ENCODE data around the gene LHFPL6. TPM values are rescaled to one million over a fixed set of nuclear protein-coding genes. Genes with fewer than 3 reads are reported as not detected.

LHFPL6 gene
- total RNA-seq, 1 experiment from 2014 or later: 37.2 TPM

- DNase-seq (ENCODE audit: low read depth): no peak
These were observed 87.7 kb downstream of the LHFPL6 start for GRCh38 chr13:39515224-39515714.

GRCh38 chr13:39512687-39513086, 90.3 kb downstream of the LHFPL6 start:
- no peak for DNase-seq (ENCODE audit: low read depth)

GRCh38 chr13:39510316-39510695, 92.7 kb downstream of the LHFPL6 start:
- no peak for DNase-seq (ENCODE audit: low read depth)

- no peak for DNase-seq (ENCODE audit: low read depth)
These were observed 93.2 kb downstream of the LHFPL6 start for GRCh38 chr13:39509616-39510315.

DNA sequence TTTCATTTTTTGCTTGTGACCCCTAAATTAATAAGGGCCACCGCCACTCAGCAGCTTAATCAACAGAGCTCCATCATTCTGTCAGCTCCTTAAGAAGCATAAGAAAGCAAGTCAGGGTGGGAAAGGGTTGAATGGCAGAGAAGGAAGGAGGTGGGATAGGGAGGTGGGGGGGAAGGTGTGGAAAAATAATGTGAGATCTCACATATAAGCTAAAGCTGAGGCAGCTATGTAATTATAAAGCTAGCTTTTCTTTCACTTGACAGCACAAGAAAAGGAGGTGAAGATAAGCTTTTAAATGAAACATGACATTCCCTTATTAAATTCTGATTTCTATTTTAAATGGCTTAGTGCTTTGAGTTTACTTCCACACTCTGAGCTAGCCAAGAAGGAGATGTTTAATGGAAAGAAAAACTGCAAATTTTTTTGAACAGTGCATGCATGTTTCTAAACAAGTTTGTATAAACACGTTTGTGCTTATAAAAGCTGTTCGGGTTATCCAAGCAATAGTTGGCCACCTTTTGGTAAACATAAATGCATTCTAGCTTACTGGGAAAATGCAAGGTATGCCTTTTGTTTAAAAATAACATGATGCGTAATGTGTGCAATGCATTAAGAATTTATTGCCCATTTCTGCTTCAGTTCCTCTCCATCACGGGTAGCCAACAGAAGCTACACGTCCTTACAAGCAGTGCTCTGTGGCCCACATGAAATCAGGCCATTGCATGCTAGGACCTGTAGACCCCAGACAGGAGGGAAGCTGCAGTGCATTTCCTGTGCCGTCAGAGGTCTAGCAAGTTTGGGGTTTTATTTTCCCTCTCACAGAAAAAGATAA, 96.2 kb downstream of the LHFPL6 start:
- no peak for DNase-seq (ENCODE audit: low read depth)

GRCh38 chr13:39505151-39505550, 97.8 kb downstream of the LHFPL6 start:
- no peak for DNase-seq (ENCODE audit: low read depth)

GRCh38 chr13:39503048-39503447, 99.9 kb downstream of the LHFPL6 start:
- no peak for DNase-seq (ENCODE audit: low read depth)

DNA sequence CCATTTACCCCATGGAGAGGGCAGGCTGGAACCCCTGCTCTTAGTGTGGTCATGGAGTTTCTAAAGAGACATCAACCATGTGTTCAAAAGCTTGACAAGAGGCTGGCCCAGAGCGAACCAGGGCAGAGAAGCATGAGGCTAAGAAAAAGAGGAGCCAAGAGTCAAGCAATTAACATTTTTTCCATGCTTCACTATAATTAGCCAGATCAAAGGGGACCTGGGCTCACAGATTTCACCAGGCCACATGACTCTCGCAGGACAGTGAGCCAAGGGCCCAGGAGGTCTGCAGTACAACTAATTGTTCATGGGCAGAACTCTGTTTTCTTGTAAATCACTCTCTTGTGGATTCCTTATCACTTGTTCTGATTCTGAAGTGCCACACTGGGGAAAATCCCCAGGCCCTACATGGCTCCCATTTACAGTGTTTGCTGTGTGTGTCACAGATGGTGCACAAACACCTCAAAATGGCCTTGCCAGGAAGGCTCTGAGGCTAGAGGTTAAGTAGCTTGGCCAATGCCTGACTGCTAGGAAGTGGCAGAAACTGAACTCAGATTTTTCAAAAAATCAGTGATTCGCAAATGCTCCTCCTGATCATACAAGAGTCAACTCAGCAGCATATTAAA, 101.2 kb downstream of the LHFPL6 start:
- DNase-seq (ENCODE audit: low read depth): no peak

DNA sequence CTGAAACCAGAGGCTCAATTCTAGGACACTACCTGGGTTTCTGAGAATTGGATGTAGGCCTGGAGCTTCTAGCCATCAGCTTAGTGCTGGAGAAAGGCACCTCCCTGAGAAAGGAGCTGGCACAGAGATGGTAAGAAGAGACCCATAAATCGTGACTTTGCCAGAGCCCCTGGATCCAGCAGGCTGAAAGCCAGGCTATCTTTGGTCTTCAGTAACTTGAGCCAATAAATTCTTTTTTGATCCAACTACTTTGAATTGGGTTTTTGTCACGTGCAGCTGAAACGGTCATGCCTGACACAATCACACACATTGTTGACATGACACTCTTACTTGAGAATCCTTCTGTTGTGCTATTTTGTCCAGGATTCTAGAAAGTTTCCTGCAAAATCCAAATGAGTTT, 103.4 kb downstream of the LHFPL6 start:
- DNase-seq (ENCODE audit: low read depth): no peak

DNA sequence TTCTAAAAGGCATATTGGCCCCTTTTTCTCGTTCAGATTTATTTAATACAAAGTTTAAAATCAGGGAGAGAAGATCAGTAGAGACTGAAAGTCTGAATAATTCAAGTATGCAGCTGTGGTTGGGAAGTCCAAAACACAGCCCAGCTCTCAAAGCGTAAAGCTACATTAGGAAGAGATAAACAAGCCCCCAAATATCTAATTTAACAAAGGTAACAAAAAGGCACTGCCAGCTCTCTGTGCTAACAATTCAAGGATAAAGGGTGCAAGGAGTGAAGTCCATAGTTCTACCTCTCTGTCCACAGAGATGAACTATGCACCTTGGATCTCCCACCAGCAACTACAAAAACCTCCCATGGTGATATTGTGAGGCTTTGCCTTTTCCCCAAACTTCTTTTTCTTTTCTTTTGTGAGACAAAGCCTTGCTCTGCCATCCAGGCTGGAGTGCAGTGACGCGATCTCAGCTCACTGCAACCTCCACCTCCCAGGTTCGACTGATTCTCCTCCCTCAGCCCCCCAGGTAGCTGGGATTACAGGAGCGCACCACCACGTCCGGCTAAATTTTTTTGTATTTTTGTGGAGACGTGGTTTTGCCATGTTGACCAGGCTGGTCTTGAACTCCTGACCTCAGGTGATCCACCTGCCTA, 104.4 kb downstream of the LHFPL6 start:
- no peak for DNase-seq (ENCODE audit: low read depth)

- DNase-seq (ENCODE audit: low read depth): no peak
These were observed 106.5 kb downstream of the LHFPL6 start for GRCh38 chr13:39496506-39496905.

DNA sequence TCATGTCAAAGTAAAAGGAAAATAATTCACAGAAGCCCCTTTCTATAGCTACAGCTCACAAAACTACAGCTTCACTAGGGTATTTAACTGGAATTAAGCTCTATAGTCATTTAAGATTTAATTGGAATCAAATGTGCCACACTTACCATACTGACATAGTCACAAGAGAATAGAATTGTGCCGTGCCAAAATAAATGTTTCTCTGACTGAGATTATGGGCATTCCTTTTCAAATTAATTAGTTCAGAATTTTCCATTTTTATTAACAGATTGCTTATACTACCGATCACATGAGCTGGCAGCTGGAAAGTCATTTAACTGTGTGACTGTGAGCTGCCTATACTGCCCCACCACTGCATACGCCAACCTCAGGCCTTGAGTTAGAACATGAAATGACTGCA, 108.4 kb downstream of the LHFPL6 start:
- no peak for DNase-seq (ENCODE audit: low read depth)

DNA sequence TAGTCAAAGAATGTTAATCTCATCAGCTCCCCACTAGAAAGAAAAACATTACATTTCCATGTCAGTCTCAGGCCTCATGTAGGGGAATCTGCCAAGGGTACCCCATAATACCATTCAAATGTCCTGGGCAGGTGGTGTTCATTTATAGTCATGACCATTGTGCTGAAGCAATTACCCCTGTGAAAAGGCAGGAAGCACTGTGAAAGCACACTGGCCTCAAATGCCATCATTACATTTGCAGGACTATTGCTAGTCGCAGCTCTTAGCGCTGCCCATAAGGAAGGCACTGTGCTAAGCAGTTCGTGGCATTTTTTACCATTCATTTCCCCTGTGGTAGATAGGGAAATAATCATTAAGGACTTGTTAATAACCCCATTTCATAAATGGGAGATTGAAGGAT, 109.0 kb downstream of the LHFPL6 start:
- DNase-seq (ENCODE audit: low read depth): no peak

- no peak for DNase-seq (ENCODE audit: low read depth)
These were observed 112.9 kb downstream of the LHFPL6 start for GRCh38 chr13:39490136-39490535.

DNA sequence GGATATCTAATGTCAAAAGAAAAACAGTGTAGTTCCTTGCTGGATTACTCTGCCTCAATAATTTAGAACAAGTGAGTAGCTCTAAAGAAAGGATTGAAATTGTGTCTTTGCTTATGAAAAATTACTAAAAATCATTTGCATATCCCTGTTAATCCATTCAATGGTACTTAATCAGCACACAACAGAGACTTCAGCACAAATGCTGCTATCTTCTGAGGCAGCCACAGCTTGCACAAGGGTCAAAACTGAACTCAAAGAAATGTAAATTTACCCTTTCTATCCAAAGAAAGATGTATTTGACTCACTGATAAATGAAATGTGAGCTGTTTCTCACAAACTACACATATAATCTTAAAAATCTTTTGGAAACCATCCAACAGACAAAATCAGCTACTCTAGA, 116.2 kb downstream of the LHFPL6 start:
- no peak for DNase-seq (ENCODE audit: low read depth)

- peak; percentile 23 for DNase-seq (ENCODE audit: low read depth)
These were observed 117.7 kb downstream of the LHFPL6 start for GRCh38 chr13:39485314-39485700.

GRCh38 chr13:39484506-39485313, 118.3 kb downstream of the LHFPL6 start:
- peak; percentile 66 for DNase-seq (ENCODE audit: low read depth)

GRCh38 chr13:39483326-39483725, 119.7 kb downstream of the LHFPL6 start:
- DNase-seq (ENCODE audit: low read depth): no peak

DNA sequence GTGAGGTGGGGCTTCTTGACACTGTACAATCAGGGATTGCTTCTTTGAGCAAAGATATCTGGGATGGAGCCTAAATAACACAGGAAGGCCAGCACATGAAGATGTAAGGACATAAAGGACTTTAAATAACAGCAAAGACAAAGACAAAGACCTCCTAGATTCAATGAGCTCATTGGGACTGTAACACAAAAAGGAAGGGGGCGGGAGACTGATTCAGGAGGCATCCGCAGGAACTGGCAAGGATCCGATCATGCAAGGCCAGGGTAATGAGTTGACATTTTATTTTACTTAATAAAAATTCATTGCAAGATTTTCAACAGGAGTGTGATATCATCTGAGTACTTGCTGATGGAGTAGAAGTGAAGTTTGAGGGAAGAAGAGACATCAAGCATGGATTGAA, 121.5 kb downstream of the LHFPL6 start:
- no peak for DNase-seq (ENCODE audit: low read depth)

DNA sequence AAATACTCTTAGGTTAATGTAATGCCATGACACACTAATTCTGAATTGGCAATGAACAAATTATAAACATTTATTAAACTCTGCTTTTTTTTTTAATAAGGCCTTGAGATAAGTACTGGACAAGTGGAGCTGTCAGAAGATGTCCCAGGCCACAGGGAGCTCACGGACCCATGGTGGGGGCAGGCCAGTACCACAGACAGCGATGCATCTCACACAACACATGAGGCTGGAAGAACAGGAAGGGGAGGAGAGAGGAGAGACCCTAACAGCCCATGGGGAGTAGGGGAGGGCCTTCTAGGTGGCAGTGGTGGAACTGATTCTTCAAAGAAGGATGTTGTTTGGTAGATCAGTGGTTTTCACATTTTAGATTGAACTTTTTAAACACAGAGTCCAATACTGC, 128.4 kb downstream of the LHFPL6 start:
- DNase-seq (ENCODE audit: low read depth): no peak

DNA sequence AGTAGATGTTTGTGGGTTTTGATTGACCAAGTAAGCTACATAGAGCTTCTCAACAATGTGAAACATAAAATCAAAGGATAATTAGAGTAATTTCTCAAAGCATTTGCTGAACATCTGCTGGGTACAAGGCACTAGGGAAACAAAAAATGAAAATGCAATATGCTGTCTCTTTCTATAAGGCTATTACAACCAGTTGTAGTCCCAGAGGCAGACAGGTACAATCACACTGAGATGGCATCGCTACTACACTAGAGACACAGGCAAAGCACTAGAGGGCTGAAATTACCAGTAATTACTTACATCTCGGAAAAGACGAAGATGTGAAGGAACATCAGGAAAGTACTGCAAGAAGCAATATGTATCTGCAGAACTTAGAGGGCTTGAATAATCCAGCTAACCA, 133.3 kb downstream of the LHFPL6 start:
- no peak for DNase-seq (ENCODE audit: low read depth)
